GM18951 (cell line): Measurements from ENCODE around the gene SNX4.
"Not testable (repeated sequence)": the region's sequence is repeated elsewhere in the genome, so short reads cannot be mapped to it uniquely, and the experiment has no call there.

Experiments
- POLR2A ChIP-seq: IDR thresholded peaks from 4 replicates; pipeline ENCODE4 v1.6.1; 2011; ENCODE audit warnings: mild to moderate bottlenecking; ENCODE audit not compliant: insufficient read length, insufficient read depth; ENCODE audit errors: extremely low read depth
- in situ Hi-C: fragments of 300-500 bp; cut with MboI; formaldehyde crosslinking; loops from one replicate; pipeline ENCODE4 v1.12.0; 2022; ENCODE audit warnings: low sequenced_read_pairs, mixed read lengths, inconsistent platforms; ENCODE audit not compliant: unreplicated experiment

SNX4 gene

DNA sequence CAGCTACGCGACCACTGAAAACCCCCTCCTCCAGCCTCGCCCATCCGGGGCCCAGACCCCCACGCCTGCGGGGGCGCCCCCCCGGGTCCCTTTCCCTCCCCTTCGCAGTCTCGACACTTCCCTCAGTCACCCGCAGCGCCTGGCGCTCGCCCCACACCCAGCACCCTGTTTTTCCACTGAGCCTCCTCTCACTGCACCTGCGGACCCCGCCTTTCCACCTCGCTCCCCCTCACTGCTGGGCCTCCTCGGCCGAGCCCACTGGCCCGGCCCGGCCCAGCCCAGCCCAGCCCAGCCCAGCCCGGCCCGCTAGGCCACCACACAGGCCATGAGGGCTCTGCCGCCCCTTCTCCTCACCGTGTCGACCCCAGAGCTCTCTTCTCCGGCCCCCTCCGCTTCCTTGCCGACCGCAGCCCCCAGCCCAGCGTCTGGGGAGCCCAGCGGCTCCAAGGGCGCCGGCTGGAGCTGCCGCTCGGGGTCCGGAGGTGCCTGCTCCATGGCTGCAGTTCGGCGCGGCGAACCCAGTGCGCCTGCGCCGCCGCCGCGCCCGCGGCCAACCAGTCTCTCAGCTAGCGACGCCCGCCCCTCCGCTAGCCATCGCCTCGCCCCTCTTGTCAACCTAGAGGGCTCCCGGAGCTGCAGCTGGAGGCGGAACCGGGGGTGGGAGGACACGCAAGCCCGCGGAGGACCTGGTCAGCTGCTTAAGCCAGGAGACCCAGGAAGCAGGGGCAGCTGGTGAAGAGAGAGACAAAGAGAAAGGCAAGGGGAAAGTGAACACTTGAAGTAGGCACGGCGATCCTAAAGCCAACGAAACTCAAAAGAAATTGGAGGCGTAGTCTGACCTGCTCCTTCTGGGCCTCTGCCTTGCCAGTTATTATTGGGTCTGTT lies at the start of gene SNX4:
Gene SNX4, minus strand, starts transcription at position 525 of the 885 bp plus-strand sequence. Its CDS starts 30 bp downstream, at position 495.
- TF ChIP-seq POLR2A = peak; percentile 85
- in situ Hi-C loops = no loop called here

DNA sequence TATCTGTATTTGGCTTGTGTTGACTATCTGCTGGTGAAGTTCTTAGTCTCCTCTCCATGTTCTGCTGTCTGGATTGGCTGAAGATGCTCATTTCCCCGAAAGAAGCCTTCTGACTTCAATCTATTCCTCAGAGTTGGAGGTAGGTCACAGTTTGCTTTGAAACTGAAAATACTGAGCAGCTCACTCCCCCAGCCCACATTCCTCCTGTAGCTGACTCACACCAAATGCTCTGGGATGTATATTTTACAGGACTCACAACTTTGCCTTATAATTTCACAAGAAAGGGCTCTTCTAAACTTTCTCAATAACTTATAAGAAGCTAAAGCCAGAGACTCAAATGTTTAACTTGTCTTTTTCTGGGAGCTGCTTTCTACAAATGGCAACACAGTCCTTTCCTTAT lies 36.3 kb upstream of the SNX4 start:
- TF ChIP-seq POLR2A = no peak
- in situ Hi-C loops = no loop called here

DNA sequence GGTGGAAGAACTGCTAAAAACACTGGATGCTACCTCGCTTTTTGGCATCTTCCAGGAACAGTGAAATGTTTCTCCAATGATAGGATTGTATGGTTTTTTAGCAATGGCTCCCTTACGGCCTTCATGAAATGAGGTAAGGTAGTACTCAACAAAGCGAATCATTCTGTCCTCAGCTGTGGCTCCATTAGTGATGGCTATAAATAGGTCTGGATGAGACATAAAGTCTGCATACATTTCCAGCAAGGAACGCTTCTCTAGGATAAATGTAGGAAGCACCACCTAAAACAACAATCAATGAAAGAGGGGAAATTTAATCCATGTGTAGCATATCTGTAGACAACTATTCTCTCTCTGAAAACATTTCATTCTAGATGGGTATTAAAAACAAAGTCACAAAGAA lies 32.4 kb upstream of the SNX4 start:
- in situ Hi-C loops = no loop called here
- TF ChIP-seq POLR2A = no peak

DNA sequence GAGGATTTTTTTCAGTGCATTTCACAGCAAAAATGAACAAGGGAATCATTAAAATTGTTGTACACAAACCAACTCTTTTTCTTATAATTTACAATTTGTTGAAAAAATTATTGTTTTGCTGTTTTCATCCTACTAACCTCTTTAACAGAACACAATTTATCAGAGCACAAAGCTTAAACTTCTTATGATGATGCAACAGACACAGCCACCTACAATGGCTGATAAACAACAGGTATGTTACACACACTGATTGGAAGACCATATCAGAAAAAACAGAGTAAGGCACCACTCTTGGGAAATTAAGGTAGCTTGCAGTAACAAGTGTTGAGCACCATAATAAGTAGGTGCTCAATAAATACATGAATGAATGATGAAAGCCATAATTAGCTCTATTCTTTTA lies 8.9 kb upstream of the SNX4 start:
- in situ Hi-C loops = no loop called here
- no peak for TF ChIP-seq POLR2A

DNA sequence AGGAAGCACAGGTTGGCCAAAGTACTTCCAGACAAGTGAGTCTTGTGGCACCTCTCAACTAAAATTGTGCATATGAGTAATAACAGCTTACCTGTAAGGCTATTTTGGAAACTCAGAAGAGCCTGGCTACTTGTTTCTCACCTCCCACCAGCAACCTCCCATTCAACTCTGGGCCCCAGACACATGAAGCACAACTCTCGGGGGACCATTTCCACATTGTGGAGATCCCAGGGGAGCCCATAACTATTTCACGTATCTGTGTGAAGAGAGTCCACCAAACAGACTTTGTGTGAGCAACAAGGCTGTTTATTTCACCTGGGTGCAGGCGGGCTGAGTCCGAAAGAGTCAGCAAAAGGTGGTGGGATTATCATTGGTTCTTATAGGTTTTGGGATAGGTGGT lies 5.2 kb upstream of the SNX4 start:
- TF ChIP-seq POLR2A = no peak
- in situ Hi-C loops = no loop called here

DNA sequence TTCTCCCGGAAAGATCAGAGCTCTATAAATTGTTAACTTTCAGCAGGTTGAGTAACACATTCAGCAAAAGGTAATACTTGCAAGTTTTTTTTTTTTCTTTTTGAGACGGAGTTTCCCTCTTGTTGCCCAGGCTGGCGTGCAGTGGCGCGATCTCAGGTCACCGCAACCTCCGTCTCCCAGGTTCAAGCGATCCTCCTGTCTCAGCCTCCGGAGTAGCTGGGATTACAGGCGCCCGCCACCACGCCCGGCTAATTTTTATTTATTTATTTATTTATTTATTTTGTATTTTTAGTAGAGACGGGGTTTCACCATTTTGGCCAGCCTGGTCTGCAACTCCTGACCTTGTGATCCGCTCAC lies 539 bp upstream of the SNX4 start:
- in situ Hi-C loops = not testable (repeated sequence)

DNA sequence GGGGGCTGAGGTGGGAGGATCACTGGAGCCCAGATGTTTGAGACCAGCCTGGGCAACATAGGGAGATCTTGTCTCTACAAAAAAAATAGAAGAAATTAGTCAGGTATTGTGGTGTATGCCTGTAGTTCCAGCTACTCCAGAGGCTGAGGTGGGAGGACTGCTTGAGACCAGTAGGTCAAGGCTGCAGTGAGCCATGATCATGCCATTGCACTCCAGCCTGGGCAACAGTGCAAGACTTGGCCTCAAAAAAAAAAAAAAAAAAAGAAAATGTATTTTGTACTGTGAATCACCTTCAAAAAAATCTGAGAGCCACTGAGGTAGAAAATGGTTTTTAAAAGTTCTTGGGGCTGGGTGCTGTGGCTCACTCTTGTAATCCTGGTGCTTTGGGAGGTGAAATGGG lies 4.6 kb downstream of the SNX4 start:
- no peak for TF ChIP-seq POLR2A
- in situ Hi-C loops = no loop called here

DNA sequence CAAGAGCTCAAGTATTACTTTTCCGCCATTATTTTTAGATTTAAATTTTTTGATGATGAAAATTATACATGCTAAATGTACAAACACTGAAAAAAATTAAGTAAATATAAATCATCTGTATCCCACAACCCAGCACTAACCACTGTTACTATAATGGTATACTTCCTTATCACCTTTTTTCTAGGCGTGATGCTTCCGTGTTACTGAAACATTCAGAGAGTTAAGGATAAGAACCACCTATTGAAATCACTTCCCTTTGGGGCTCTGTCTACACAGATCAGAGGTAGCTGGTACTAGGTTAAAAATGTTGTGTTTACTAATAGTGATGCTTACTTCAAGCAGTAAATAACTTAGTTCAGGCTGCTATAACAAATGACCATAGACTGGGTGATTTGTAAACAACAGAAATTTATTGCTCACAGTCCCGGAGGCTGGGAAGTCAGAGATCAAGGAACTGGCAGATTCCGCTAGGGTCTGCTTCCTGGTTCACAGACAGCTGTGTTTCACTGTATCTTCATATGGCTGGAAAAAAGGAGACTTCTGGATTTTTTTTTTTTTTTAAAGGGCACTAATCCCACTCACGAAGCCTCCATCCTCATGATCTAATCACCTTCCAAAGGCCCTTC lies 6.4 kb downstream of the SNX4 start:
- in situ Hi-C loops = no loop called here
- no peak for TF ChIP-seq POLR2A

DNA sequence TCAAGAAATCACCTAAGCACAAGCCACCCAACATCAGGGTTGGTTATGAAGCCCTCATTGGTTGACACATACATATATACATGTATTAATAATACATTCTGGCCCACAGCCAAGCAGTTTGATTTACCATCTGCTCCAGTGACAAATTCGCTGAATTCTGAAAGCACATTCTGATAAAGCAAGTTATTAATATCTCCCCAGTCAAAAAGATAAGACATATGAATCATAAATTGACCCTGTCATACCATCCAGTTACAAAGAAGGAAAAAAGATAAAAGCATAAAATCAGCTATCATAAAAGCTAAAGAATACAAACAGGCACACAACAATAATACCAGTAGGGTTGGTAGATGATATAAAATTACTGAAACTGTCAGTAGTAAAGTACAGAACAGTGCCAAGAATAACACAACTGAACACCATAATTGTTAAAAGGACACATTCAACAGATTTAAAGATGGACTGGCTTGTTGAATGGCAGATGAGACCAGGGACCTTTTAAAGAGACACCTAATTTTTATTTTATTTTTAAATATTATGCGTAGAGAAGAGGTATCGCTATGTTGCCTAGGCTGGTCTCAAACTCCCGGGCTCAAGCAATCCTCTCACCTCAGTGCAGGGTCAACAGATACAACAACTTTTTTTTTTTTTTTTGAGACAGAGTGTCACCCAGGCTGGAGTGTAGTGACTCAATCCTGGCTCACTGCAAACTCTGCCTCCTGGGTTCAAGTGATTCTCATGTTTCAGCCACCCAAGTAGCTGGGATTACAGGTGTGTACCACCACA lies 7.7 kb downstream of the SNX4 start:
- no peak for TF ChIP-seq POLR2A
- in situ Hi-C loops = no loop called here

DNA sequence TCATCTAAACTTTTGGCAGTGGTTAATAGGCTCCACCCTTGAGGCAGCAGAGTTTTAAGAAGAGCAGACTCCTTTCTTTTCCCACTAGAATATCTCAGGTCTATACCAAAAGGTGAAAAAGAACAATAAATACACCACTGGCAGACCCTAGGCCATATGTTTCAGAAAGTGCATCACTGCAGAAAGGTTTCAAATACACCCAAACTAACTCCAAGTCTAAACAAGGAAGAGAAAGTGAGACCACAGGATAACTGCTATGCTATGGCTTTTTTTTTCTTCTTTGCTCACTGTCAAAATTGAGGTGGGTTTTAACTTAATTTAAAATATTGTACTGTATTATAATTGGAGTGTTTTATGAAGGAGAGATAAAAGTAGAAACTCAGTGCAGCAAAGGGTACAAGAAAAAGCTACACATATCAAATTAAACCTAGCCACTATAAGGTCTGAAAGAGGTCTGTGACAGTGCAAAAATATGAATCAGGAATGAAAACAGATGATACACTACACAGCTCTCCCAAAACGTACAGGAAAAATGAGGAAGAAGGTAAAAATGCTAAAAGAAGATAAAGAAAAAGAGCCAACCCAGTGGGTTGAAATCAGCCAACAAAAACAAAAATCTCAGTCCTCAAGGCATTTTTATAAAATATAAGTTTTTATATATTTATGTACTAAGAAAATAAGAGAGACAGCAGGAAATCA lies 8.4 kb downstream of the SNX4 start:
- no peak for TF ChIP-seq POLR2A

DNA sequence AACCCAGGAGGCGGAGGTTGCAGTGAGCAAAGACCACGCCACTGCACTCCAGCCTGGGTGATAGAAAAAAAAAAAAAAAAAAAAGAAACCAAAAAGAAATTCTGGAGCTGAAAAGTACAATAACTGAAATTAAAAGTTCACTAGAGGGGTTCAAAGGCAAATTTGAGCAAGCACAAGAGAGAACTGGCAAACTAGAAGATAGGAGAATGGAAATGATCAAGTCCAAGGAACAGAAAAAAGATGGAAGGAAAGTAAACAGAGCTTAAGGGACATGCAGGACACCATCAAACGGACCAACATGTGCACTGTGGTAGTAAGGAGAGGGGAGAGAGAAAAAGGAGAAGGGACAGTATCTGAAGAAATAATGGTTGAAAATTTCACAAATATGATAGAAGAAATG lies 12.9 kb downstream of the SNX4 start:
- no peak for TF ChIP-seq POLR2A
- in situ Hi-C loops = no loop called here

More for the DNA sequence above, 8.4 kb downstream of the SNX4 start:
- in situ Hi-C loops = no loop called here

DNA sequence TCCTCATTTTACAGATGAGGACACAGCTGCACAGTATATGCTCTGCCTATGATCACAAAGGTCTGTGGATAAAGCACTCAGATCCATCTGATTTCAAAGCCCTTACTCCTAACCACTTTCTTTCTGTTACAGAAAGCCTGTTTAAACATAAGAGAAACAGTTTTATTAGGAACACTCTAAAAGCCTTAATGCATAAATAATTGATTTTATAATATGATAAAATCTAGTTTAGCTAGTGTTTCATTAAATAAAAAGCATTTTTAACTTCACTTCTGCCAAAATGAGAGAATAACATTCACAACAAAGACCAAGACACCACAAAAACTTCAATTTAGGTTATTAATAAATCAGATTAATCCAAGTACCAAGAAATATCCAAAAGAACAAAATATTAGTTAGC lies 21.4 kb downstream of the SNX4 start:
- in situ Hi-C loops = no loop called here
- TF ChIP-seq POLR2A = no peak

DNA sequence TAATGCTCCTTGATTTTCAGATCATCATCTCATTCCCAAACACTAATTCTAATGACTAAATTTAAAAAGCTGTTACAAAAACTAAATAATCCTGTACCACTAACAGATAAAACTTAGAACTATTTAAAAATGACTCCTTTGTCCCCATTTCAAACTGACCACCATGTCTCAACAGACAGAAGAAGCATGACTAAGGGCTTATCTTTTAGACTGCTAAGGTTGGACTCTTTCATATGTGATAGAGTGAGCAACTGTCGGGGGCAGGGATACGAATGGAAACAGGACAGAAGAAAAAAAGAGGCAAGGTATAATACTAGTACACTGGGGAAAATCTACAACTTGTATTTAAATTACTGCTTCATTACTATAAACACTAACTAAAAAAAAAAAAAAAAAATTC lies 23.3 kb downstream of the SNX4 start:
- in situ Hi-C loops = no loop called here
- TF ChIP-seq POLR2A = no peak
